22Rv1 (cell line): ENCODE results near the gene GRIA4.

Experiments
- H3K27ac ChIP-seq: fragments of 450-650 bp; 2 replicates; pipeline ENCODE4 v1.5.1; 2017
- CTCF ChIP-seq: fragments of 450-650 bp; IDR thresholded peaks from 2 replicates; pipeline ENCODE4 v1.5.1; 2017; ENCODE audit warnings: mild to moderate bottlenecking
- ZFX ChIP-seq: fragments of 450-650 bp; IDR thresholded peaks from 2 replicates; pipeline ENCODE4 v1.6.1; 2017; ENCODE audit warnings: antibody characterized with exemption, borderline replicate concordance

GRIA4 gene

GRCh38 chr11:105696000-105696399 lies 86.1 kb downstream of the GRIA4 start:
- no peak for TF ChIP-seq CTCF
- TF ChIP-seq ZFX: no peak
- no peak overlapping the region for H3K27ac ChIP-seq

- H3K27ac ChIP-seq: no peak overlapping the region
- TF ChIP-seq CTCF (no peak), ZFX (no peak)
Measured at GRCh38 chr11:105697291-105697690, 87.4 kb downstream of the GRIA4 start.

GRCh38 chr11:105699203-105699602 lies 89.3 kb downstream of the GRIA4 start:
- TF ChIP-seq ZFX (no peak), CTCF (no peak)
- H3K27ac ChIP-seq: no peak overlapping the region

GRCh38 chr11:105700271-105700670 lies 90.4 kb downstream of the GRIA4 start:
- H3K27ac ChIP-seq: peak overlapping the region; percentile 65
- TF ChIP-seq ZFX (no peak), CTCF (no peak)

GRCh38 chr11:105701098-105701497 lies 91.2 kb downstream of the GRIA4 start:
- TF ChIP-seq ZFX (no peak), CTCF (no peak)
- peak overlapping the region; percentile 65 for H3K27ac ChIP-seq

GRCh38 chr11:105705786-105706530 lies 96.1 kb downstream of the GRIA4 start:
- no peak overlapping the region for H3K27ac ChIP-seq
- TF ChIP-seq ZFX (no peak), CTCF (no peak)

GRCh38 chr11:105713106-105713505 lies 103.2 kb downstream of the GRIA4 start:
- no peak overlapping the region for H3K27ac ChIP-seq
- TF ChIP-seq ZFX (no peak), CTCF (no peak)
